B cell (primary cell): ENCODE results near the gene ZNF385D. TPM values are rescaled to one million over a fixed set of nuclear protein-coding genes. Genes with fewer than 3 reads are reported as not detected.

Experiments used
- ATAC-seq: fragments of 200-7000 bp; cut with Tn5 transposase; one replicate; pipeline ENCODE4 v1.10.0; 2021; ENCODE audit warnings: low read depth, mild to moderate bottlenecking, moderate number of reproducible peaks, moderate library complexity
- CTCF ChIA-PET: fragments of 350-600 bp; sonication (Branson Sonifier 250); formaldehyde crosslinking; loops from one replicate; lab custom pipeline; 2021; ENCODE audit warnings: antibody characterized with exemption, inconsistent platforms; lab: Charles Lee
- POLR2A ChIA-PET: fragments of 350-600 bp; sonication (Branson Sonifier 250); formaldehyde crosslinking; loops from one replicate; lab custom pipeline; 2021; ENCODE audit warnings: antibody characterized with exemption; lab: Charles Lee
- DNase-seq: peaks from one replicate; pipeline ENCODE4 v3.0.0; 2013
- H2AFZ ChIP-seq: 2 replicates; pipeline ENCODE4 v1.6.1; 2012; ENCODE audit warnings: mild to moderate bottlenecking, low read depth, low read length; ENCODE audit not compliant: insufficient read depth, poor library complexity, severe bottlenecking
- H3K27ac ChIP-seq, 2 donors: 1 replicate in 1 of 2; 2 replicates in 1 of 2; pipeline ENCODE4 v1.5.1; 2012 to 2013; ENCODE audit warnings: low read length in 2 of 2, mild to moderate bottlenecking in 2 of 2, moderate library complexity in 1 of 2
- H3K27me3 ChIP-seq, 4 experiments: fragments of 200-600 bp in 1 of 4; sonication (generic) in 1 of 4; replicated peaks in 1 of 4; 1 replicate in 2 of 4; 2 replicates in 2 of 4; pipeline versions ENCODE4 v1.6.1 to v1.7.0; 2013 to 2016; ENCODE audit warnings: low read length in 3 of 4, mild to moderate bottlenecking in 2 of 4, mixed read lengths in 1 of 4, moderate library complexity in 1 of 4; ENCODE audit not compliant: insufficient read depth in 4 of 4, control insufficient read depth in 3 of 4; ENCODE audit errors: control extremely low read depth in 1 of 4
- H3K36me3 ChIP-seq, 2 experiments: replicated peaks in 1 of 2; 1 replicate in 1 of 2; 2 replicates in 1 of 2; pipeline versions ENCODE4 v1.6.1 to v1.7.1; 2013; ENCODE audit warnings: low read length in 1 of 2; ENCODE audit not compliant: insufficient read depth in 2 of 2, control insufficient read depth in 1 of 2; ENCODE audit errors: control extremely low read depth in 1 of 2, extremely low read depth in 1 of 2
- H3K4me1 ChIP-seq, 2 donors: fragments of 200-600 bp in 1 of 2; sonication (generic) in 1 of 2; 1 replicate in 1 of 2; 2 replicates in 1 of 2; pipeline versions ENCODE4 v1.5.1 to v1.6.1; 2013 to 2017; ENCODE audit warnings: low read length in 2 of 2; ENCODE audit not compliant: control insufficient read depth in 2 of 2, insufficient read depth in 2 of 2
- H3K4me2 ChIP-seq: replicated peaks from 2 replicates; pipeline ENCODE3; 2012; ENCODE audit warnings: mild to moderate bottlenecking, low read depth, low read length; ENCODE audit not compliant: poor library complexity, severe bottlenecking
- H3K4me3 ChIP-seq, 5 experiments: fragments of 200-600 bp in 1 of 5; sonication (generic) in 1 of 5; 1 replicate in 3 of 5; 2 replicates in 2 of 5; pipeline versions ENCODE4 v1.5.1 to v1.7.0; 2011 to 2016; ENCODE audit warnings: low read length in 4 of 5, mild to moderate bottlenecking in 4 of 5, low read depth in 2 of 5, control low read depth in 1 of 5, moderate library complexity in 1 of 5; ENCODE audit not compliant: insufficient read depth in 1 of 5; ENCODE audit errors: control extremely low read depth in 1 of 5, extremely low read depth in 1 of 5
- H3K79me2 ChIP-seq: fragments of 200-600 bp; sonication (generic); one replicate; pipeline ENCODE4 v1.6.0; 2016; ENCODE audit warnings: low read length; ENCODE audit not compliant: control insufficient read depth, insufficient read depth
- H3K9ac ChIP-seq: fragments of 200-600 bp; sonication (generic); 2 replicates; pipeline ENCODE4 v1.6.1; 2017; ENCODE audit warnings: mild to moderate bottlenecking, low read length, moderate library complexity
- H3K9me3 ChIP-seq, 3 donors: one replicate each; pipeline versions ENCODE4 v1.6.1 to v1.7.1; 2013; ENCODE audit warnings: low read length in 2 of 3; ENCODE audit not compliant: control insufficient read depth in 2 of 3, insufficient read depth in 1 of 3; ENCODE audit errors: control extremely low read depth in 1 of 3
- H4K20me1 ChIP-seq: 2 replicates; pipeline ENCODE4 v1.6.0; 2012; ENCODE audit warnings: mild to moderate bottlenecking, low read length; ENCODE audit not compliant: insufficient read depth, control insufficient read depth, poor library complexity, severe bottlenecking
- H3K27ac Mint-ChIP-seq: one replicate; pipeline ENCODE4 v1.8.0; 2021; ENCODE audit warnings: mixed read lengths
- H3K27me3 Mint-ChIP-seq: one replicate; pipeline ENCODE4 v1.8.0; 2021; ENCODE audit warnings: mixed read lengths
- H3K4me1 Mint-ChIP-seq: one replicate; pipeline ENCODE4 v1.8.0; 2021; ENCODE audit warnings: mixed read lengths
- H3K4me3 Mint-ChIP-seq: one replicate; pipeline ENCODE4 v1.8.0; 2021; ENCODE audit warnings: mixed read lengths
- H3K9me3 Mint-ChIP-seq: one replicate; pipeline ENCODE4 v1.8.0; 2022; ENCODE audit warnings: mixed read lengths; ENCODE audit not compliant: insufficient read depth
- EZH2 ChIP-seq: IDR thresholded peaks from 2 replicates; pipeline ENCODE4 v1.6.1; 2012; ENCODE audit warnings: borderline replicate concordance, low read depth, mild to moderate bottlenecking, moderate library complexity, low read length; ENCODE audit not compliant: insufficient read depth, poor library complexity, severe bottlenecking
- WGBS: methylation state at CpG from one replicate; pipeline ENCODE4 v1.1.5; 2013; ENCODE audit warnings: missing lambda C conversion rate; ENCODE audit not compliant: insufficient coverage; 5-methylcytosine and 5-hydroxymethylcytosine counted together
- intact Hi-C: fragments of 100-400 bp; cut with micrococcal nuclease; formaldehyde crosslinking; loops from one replicate; pipeline ENCODE4 v1.10.0; 2022
- polyA plus RNA-seq: library from polyadenylated mRNA; depleted of rRNA; stranded (reverse); fragments of >200 nt; gene quantifications from 2 replicates; pipeline ENCODE4 v1.2.3, GENCODE V29; 2012
- total RNA-seq, 2 donors: library from RNA; stranded (reverse); fragments of 120-200 nt in 1 of 2; gene quantifications; 1 replicate in 1 of 2; 2 replicates in 1 of 2; pipeline versions ENCODE4 v1.2.3 to v1.2.4, GENCODE V29; 2013 to 2022
- TF ChIP-seq, protein P1 (sequence below): fragments of 200-600 bp; IDR thresholded peaks from one replicate; pipeline ENCODE4 v1.8.0; 2022; ENCODE audit warnings: antibody characterized with exemption, mild to moderate bottlenecking

The ZNF385D gene
- total and polyA plus RNA-seq, 2 donors (not counting 1 experiment from before 2014, with no cell fraction given): not detected

- CTCF ChIA-PET: no interaction called here
- POLR2A ChIA-PET: no interaction called here
Measured at GRCh38 chr3:21647961-21648360, 103.0 kb downstream of the ZNF385D start.

GRCh38 chr3:21645121-21645897 is 105.7 kb downstream of the ZNF385D start:
- Histone ChIP-seq H3K27ac (no peak overlapping the region), H3K79me2 (no peaks in the 10 kb centered on the region), H3K4me1 (no peaks in the 10 kb centered on the region), H3K4me2 (no peak overlapping the region), H3K4me3 (no peak overlapping the region), H3K36me3 (no peaks in the 10 kb centered on the region), H3K9me3 (no peaks in the 10 kb centered on the region), H2AFZ (no peak overlapping the region), H4K20me1 (no peaks in the 10 kb centered on the region), H3K27me3 (no peaks in the 10 kb centered on the region), H3K9ac (no peak overlapping the region)
- H3K4me3 Mint-ChIP-seq: no peak overlapping the region
- H3K4me1 Mint-ChIP-seq: no peaks in the 10 kb centered on the region
- no peaks in the 10 kb centered on the region for H3K9me3 Mint-ChIP-seq
- no peaks in the 10 kb centered on the region for H3K27me3 Mint-ChIP-seq
- ChIA-PET POLR2A (no interaction called here), CTCF (no interaction called here)
- no peak for ATAC-seq
- WGBS: no CpG with 5 or more reads among the region's 4 CpGs
- intact Hi-C loops: no loop called here
- TF ChIP-seq EZH2: no peak
- TF ChIP-seq, protein P1, sequence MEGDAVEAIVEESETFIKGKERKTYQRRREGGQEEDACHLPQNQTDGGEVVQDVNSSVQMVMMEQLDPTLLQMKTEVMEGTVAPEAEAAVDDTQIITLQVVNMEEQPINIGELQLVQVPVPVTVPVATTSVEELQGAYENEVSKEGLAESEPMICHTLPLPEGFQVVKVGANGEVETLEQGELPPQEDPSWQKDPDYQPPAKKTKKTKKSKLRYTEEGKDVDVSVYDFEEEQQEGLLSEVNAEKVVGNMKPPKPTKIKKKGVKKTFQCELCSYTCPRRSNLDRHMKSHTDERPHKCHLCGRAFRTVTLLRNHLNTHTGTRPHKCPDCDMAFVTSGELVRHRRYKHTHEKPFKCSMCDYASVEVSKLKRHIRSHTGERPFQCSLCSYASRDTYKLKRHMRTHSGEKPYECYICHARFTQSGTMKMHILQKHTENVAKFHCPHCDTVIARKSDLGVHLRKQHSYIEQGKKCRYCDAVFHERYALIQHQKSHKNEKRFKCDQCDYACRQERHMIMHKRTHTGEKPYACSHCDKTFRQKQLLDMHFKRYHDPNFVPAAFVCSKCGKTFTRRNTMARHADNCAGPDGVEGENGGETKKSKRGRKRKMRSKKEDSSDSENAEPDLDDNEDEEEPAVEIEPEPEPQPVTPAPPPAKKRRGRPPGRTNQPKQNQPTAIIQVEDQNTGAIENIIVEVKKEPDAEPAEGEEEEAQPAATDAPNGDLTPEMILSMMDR: no peak
- H3K27ac Mint-ChIP-seq: no peak overlapping the region
- no peak for DNase-seq

More at GRCh38 chr3:21647961-21648360, 103.0 kb downstream of the ZNF385D start:
- no CpG with 5 or more reads among the region's 4 CpGs for WGBS
- Histone ChIP-seq H3K4me1 (no peaks in the 10 kb centered on the region), H3K36me3 (no peaks in the 10 kb centered on the region), H4K20me1 (no peaks in the 10 kb centered on the region), H3K4me2 (no peak overlapping the region), H3K27me3 (no peaks in the 10 kb centered on the region), H3K27ac (no peak overlapping the region), H3K9ac (no peak overlapping the region), H3K79me2 (no peaks in the 10 kb centered on the region), H3K9me3 (no peaks in the 10 kb centered on the region), H3K4me3 (no peak overlapping the region), H2AFZ (no peak overlapping the region)
- H3K27ac Mint-ChIP-seq: no peak overlapping the region
- no peaks in the 10 kb centered on the region for H3K4me1 Mint-ChIP-seq
- intact Hi-C loops: no loop called here
- DNase-seq: no peak
- no peak for TF ChIP-seq EZH2
- TF ChIP-seq, protein P1: no peak
- H3K27me3 Mint-ChIP-seq: no peaks in the 10 kb centered on the region
- no peak for ATAC-seq
- H3K4me3 Mint-ChIP-seq: no peak overlapping the region
- no peaks in the 10 kb centered on the region for H3K9me3 Mint-ChIP-seq
